GM19395 (cell line): ENCODE measurements around the gene SMPD3.
A peak's percentile ranks its signal among the peaks of the same experiment; 100 is the strongest.

ENCODE experiments used
- ATAC-seq: cut with Tn5 transposase; IDR thresholded peaks from one replicate; pipeline ENCODE4 v1.9.1; 2021; ENCODE audit warnings: mild to moderate bottlenecking, moderate library complexity; ENCODE audit not compliant: unreplicated experiment

Gene SMPD3

DNA sequence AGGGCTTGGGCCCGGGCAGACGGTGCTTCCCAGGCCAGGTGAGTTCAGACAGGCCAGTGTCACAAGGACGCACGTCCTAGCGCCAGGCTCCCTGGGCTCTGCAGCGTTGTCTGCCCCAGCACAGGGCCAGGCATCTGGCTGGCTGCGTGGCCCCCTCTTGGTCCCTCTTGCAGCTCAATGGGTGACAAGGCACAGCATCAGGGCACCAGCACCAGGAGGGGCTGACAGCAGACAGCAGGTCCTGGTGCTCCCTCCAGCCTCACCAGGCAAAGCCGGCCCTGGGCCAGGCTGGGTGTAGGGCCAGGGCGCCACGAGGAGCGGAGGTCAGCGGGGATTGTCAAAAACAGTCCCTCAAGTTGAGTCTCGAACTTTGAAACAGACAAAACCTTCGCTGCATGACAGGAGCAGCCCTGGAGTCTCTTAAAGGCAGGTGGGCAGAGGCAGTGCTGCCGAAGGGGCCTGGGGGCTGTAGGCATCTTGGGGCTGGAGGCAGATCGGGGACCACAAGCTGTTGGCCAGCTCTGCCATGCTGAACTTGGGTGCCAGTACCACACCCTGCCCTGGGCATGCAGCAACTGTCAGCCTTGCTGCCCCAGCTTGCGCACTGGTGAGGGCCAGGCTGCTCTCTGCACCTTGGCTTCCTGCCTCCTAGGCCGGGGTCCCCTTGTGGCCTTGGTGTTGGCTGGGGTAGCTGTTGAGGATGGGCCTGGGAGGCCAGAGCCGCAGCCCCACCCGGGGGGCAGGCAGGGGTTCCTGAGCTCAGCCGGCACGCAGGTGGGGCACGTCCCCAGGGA lies 88.7 kb downstream of the SMPD3 start:
- ATAC-seq, result no peak

DNA sequence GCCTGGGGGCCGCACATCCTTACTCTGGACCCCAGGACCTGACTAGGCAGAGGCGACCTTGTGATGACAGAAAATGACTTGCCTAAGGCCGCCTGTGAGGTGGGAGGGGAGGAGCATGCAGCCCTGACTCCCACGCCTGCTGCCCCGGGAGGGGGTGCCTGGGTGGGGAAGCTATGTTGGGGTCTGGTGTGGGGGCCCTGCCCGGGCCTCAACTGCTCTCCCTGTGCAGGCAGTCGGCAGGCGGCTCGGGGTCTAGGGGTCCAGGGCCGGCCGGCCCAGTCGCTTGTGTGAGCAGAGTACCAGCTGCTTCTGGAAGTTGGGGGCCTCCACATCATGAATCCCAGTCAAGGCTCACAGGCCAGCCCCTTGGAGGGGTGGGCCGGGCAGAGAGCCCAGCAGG lies 89.4 kb downstream of the SMPD3 start:
- no peak for ATAC-seq

GRCh38 chr16:68357923-68358322 lies 90.4 kb downstream of the SMPD3 start:
- no peak for ATAC-seq

DNA sequence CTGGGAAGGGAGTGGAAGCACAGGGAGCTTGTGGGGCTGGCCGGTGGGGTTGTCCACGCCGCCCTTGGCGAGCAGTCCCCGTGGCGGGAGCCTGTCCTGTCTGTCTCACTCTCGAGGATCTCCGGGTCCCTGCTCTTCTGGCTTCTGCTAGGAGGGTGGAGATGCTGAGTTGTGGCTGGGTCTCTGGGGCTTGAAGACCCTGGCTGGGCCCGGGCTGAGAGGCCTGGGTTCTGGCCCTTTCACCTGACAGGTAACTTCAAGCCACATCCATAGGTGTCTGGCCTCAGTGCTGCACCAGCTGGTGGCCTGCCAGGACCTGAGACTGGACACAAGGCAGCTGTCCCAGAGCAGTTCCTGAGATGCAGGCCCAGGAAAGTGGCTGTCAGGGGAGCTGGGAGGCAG lies 90.8 kb downstream of the SMPD3 start:
- ATAC-seq, result no peak

- ATAC-seq, result no peak
Observed at GRCh38 chr16:68356919-68357286, 91.4 kb downstream of the SMPD3 start.

DNA sequence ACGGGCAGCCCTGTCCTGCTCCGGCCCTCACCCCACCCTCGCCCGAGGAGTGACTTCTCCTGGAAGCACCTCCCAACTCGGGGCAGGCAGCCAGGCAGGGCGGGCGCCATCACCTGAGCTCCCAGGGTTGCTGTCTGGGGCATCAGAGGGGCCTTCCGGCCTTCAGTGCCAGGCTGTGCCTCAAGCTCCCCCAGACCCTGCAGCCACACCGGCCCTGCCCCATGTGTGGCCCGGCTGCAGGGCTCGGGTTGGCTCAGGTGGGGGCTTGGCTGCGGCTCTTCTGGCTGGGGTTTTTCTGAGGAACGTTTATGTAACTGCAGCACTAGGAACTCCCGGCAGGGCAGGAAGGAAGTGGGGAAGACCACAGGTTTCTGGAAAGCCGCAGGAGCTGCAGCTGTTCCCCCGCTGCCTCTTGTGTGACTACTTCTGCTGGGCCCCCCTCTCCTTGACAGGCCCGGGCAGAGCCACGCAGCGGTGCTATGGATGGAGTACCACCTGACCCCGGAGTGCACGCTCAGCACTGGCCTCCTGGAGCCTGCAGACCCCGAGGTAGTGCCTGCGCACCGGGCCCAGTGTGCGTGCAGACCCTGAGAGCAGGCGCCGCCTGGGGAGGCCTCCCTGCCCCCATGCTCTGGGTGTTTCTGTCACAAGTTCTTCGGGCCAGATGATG lies 91.9 kb downstream of the SMPD3 start:
- ATAC-seq, result peak; percentile 88

DNA sequence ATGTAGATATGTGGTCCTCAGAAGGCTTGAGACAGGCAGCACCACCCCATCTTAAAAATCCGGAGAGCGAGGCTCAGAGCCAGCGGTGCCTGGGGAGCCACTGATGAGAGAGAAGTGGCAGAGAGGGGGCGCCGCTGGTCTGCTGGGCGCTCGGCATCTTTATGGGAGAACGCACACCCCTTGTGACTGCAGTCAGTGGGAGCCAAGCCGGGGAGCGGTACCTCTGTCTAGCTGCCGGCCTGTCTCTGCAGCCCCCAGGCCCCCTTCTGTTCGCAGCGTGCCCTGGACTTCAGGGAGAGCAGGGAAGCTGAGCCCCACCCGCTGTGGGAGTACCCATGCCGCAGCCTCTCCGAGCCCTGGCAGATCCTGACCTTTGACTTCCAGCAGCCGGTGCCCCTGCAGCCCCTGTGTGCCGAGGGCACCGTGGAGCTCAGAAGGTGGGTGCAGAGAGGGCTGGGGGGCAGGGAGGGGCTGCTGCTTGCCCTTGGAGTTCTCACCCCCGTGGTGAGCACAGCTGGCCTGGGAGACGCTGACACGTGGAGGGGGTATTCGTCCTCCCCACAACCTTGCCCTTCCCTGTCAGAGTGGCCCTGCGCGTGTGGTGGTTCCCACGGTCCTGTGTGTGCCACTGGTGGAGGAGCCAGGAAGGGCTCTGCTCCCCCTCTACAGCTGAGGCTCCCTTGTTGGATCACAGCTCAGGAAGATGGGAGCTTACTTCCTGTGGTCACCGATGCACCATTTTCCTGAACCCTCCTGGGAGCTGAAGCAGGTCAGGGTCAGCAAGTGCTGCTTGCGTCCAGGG lies 92.7 kb downstream of the SMPD3 start:
- ATAC-seq, result peak; percentile 7

GRCh38 chr16:68354816-68355215 lies 93.5 kb downstream of the SMPD3 start:
- no peak for ATAC-seq

DNA sequence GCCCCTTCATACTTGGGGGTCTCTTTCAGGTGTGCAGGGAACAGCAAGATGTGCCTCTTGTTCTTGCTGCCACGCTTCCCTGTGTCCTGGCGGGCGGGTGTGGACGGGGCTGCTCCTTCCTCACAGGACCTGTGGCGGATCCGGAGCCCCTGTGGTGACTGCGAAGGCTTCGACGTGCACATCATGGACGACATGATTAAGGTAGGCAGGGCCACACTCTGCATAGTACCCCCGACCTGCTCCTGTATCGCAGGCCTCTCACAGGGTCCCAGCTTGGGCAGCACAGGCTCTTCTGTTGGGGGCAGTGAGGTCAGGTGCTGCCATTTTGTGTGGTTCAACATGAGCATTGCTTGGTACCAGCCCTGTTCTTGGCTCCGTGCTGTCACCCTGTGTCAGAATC lies 94.9 kb downstream of the SMPD3 start:
- no peak for ATAC-seq

- no peak for ATAC-seq
Observed at GRCh38 chr16:68351991-68352431, 96.3 kb downstream of the SMPD3 start.

- no peak for ATAC-seq
Observed at GRCh38 chr16:68351463-68351862, 96.8 kb downstream of the SMPD3 start.

- ATAC-seq, result no peak
Observed at GRCh38 chr16:68350813-68351350, 97.4 kb downstream of the SMPD3 start.

DNA sequence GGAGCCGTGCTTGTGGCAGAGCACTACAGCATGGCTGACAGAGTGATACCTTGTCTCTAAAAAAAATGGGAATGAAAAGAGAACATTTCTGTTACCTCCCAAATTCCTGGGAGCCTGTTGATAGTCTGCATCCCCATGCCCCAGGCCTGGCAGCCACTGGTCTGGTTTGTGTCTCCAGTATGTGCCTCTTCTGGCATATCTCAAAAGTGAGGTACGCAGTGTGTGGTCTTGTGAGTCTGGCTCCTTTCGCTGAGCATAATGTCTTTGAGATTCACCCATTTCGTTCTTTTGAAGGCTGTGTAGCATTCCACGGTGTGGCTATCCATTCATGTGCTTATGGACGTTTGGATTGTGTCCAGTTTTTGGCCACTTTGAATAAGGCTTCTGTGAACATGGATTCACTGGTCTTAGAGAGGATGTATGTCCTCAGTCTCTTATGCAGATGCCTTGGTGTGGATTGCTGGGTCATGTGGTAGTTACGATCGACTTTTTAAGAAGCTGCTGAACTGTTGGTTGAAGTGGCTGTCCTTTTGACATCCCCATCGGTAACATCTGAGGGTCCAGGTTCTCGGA lies 98.4 kb downstream of the SMPD3 start:
- ATAC-seq, result no peak

DNA sequence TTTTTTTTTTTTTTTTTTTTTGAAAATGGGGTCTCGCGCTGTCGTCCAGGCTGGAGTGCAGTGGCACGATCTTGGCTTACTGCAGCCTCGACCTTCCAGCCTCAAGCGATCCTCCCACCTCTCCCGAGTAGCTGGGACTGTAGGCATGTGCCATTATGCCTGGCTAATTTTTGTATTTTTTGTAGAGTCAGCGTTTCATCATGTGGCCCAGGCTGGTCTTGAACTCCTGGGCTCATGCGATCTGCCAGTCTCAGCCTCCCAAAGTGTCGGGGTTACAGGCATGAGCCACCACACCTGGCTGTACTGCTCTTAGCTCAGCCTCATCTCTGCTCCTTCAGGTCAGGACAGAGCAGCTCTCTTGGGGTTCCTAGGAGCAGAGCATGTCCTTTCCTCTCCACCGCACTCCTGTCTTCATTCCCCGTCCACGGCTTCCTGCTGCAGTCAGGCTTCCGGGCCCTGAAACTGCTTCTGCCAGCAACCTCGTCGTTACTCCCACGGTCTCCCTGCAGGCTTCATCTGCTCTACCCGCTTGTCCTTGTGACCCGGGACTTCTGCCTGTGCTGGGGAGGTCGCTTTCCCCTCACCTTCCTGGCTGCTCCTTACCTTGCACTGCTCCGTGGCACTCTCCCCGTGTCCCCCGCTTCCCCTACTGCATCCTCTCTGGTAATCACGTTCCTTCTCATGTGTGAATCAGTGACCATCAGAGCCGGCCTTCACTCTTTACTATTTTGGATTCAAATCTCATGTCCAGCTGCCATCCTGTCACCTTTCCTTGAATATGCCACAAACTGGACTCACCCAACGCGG lies 99.5 kb downstream of the SMPD3 start:
- no peak for ATAC-seq

DNA sequence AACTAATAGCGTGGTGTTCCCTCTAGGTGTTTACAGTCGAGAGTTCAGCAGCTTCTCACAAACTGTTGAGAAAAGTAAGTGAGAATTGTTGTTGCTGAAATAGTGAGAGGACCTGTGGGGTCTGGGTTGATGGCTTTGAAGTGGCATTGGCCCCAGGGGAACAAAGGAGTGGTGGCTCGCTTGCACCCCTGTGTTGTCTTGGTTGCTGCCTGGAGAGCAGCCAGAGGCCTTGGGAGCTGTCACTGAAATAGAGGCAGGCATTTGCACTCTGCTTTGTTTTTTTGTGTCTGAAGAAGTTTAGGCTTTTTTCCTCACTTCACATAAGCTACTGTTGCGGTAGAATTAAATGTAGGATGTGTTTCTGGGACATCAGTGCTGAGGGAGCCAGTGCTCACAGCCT lies 100.7 kb downstream of the SMPD3 start:
- ATAC-seq, result no peak

DNA sequence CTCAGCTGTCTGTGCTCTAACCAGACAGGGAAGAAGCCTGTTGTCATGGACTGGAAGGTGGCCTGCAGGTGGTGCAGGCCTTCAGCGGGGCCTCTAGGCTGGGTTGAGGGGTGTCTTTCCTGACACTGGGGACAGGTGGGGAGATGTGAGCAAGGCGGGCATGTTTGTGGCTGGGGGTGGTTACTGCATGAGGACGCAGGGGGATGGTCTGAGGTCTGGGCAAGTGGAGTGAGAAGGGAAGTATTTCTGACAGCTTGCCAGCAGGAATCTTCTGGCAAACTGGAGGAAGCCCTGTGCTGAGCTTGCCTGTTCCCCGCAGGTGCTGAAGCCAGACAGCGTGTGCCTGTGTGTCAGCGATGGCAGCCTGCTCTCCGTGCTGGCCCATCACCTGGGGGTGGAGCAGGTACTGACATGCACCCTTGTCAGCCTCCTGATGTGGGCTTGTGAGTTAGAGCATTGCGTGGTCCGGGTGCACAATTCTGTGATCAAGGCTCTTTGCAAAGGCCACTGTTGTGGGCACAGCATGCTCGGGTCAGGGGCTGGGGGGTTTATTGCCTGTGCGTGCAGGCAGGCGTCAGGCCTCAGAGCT lies 101.3 kb downstream of the SMPD3 start:
- ATAC-seq, result no peak

GRCh38 chr16:68345958-68346635 lies 102.2 kb downstream of the SMPD3 start:
- no peak for ATAC-seq

DNA sequence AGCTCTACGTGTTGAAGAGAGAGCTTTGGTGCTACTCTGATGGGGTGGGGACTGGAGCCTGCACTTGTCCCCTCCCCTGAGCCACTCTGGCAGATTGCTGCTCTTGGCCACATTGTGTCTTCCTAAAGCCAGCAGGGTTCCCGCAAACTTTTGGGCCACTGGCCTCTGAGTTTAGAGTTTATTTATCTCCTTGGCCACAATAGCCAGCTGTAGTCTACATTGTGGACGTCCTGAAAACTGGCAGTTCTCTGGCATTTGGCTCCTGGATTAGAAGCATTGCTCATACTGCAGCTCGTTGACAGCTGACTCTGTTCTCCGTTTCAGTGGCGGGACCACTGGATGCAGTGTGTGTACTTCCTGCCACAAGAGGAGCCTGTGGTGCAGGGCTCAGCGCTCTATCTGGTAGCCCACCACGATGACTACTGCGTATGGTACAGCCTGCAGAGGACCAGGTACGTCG lies 102.9 kb downstream of the SMPD3 start:
- no peak for ATAC-seq

GRCh38 chr16:68344252-68344651 lies 104.1 kb downstream of the SMPD3 start:
- no peak for ATAC-seq
